Mammary epithelial cell (primary cell): ENCODE results near the gene LAMB4.

ENCODE experiments used
- EZH2 ChIP-seq: IDR thresholded peaks from 2 replicates; pipeline ENCODE4 v1.6.1; 2012; ENCODE audit warnings: low read length, inconsistent platforms, borderline replicate concordance
- TF ChIP-seq, protein P1 (sequence below), 2 donors: IDR thresholded peaks in 1 of 2; conservative IDR thresholded peaks in 1 of 2; 2 replicates each; pipeline ENCODE4 v1.5.1; 2011 to 2012; ENCODE audit warnings: inconsistent platforms in 2 of 2, low read length in 2 of 2, mild to moderate bottlenecking in 2 of 2, control low read depth in 1 of 2, low read depth in 1 of 2; ENCODE audit not compliant: insufficient read depth in 1 of 2; ENCODE audit errors: extremely low read depth in 1 of 2

DNA sequence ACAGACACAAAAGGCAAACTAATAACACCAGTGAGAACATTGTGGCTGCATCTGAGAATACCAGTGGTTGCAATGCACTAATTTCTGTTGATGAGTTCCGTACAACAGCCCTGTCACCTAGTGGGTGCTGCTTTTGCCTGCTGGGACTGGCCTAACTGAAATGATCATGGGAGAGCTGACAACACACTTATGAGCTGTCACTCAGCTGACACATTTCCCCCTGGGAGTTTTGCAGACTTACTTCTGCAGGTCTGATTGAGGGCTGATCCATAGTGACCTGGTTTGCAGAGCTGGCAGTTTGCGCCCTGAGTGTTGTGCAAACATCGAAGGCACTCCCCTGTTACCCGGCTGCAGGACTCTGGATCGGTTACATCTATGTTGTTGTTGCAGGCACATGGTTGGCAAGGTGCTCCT is 66.6 kb downstream of the LAMB4 start:
- TF ChIP-seq, protein P1, sequence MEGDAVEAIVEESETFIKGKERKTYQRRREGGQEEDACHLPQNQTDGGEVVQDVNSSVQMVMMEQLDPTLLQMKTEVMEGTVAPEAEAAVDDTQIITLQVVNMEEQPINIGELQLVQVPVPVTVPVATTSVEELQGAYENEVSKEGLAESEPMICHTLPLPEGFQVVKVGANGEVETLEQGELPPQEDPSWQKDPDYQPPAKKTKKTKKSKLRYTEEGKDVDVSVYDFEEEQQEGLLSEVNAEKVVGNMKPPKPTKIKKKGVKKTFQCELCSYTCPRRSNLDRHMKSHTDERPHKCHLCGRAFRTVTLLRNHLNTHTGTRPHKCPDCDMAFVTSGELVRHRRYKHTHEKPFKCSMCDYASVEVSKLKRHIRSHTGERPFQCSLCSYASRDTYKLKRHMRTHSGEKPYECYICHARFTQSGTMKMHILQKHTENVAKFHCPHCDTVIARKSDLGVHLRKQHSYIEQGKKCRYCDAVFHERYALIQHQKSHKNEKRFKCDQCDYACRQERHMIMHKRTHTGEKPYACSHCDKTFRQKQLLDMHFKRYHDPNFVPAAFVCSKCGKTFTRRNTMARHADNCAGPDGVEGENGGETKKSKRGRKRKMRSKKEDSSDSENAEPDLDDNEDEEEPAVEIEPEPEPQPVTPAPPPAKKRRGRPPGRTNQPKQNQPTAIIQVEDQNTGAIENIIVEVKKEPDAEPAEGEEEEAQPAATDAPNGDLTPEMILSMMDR (conservative IDR thresholded peaks at IDR 0.05 in 1 of 2, IDR thresholded peaks at IDR 0.05 in 1 of 2; ENCODE audit: extremely low read depth in 1 of 2, insufficient read depth in 1 of 2, low read depth in 1 of 2, low read length in 2 of 2), result peak in 1 of 2 donors; percentile 10
- TF ChIP-seq EZH2, result no peak
